Endothelial cell of umbilical vein (primary cell): ENCODE data around the gene ARHGAP45. TPM values are rescaled to one million over a fixed set of nuclear protein-coding genes. Genes with fewer than 3 reads are reported as not detected.

Source experiments
- BruUV-seq: library from RNA; stranded (reverse); fragments of 400-500 nt; replicated peaks from 2 replicates; lab custom pipeline; 2021; lab: Mats Ljungman, UMichigan
- CTCF ChIA-PET: fragments of 300-600, 350-600 bp; sonication (Branson Sonifier 250); formaldehyde crosslinking; loops from one replicate; lab custom pipeline; 2021; ENCODE audit warnings: antibody characterized with exemption, inconsistent platforms; lab: Charles Lee
- POLR2A ChIA-PET: fragments of 300-600, 350-600 bp; sonication (Branson Sonifier 250); formaldehyde crosslinking; loops from one replicate; lab custom pipeline; 2021; ENCODE audit warnings: antibody characterized with exemption, inconsistent platforms; lab: Charles Lee
- DNase-seq: peaks from one replicate; pipeline ENCODE4 v3.0.0-alpha.2; 2011; ENCODE audit warnings: low read depth, low spot score
- FAIRE-seq: peaks from 2 replicates; lab custom pipeline; 2011; peaks lifted over from hg19 to GRCh38; lab: Jason Lieb, UNC
- H2AFZ ChIP-seq: 2 replicates; pipeline ENCODE4 v1.6.0; 2012; ENCODE audit warnings: low read depth, low read length, control low read depth, inconsistent platforms
- H3K27ac ChIP-seq: 2 replicates; pipeline ENCODE4 v1.5.1; 2011; ENCODE audit warnings: low read depth, mild to moderate bottlenecking, control low read depth, low read length, moderate library complexity; ENCODE audit not compliant: insufficient read depth
- H3K27me3 ChIP-seq, 2 experiments: 2 replicates each; pipeline versions ENCODE4 v1.6.0 to v1.6.1; 2011; ENCODE audit warnings: low read length in 2 of 2, mixed read lengths in 1 of 2; ENCODE audit not compliant: control insufficient read depth in 2 of 2, insufficient read depth in 2 of 2
- H3K36me3 ChIP-seq, 2 experiments: 2 replicates in 1 of 2; 3 replicates in 1 of 2; pipeline ENCODE4 v1.5.1; 2011; ENCODE audit warnings: low read length in 2 of 2, mild to moderate bottlenecking in 1 of 2, moderate library complexity in 1 of 2; ENCODE audit not compliant: control insufficient read depth in 2 of 2, insufficient read depth in 2 of 2; ENCODE audit errors: extremely low read depth in 1 of 2
- H3K4me1 ChIP-seq: 3 replicates; pipeline ENCODE4 v1.5.1; 2011; ENCODE audit warnings: mild to moderate bottlenecking, low read length; ENCODE audit not compliant: control insufficient read depth, insufficient read depth; ENCODE audit errors: extremely low read depth
- H3K4me2 ChIP-seq: 2 replicates; pipeline ENCODE4 v1.6.1; 2011; ENCODE audit warnings: low read length, control low read depth, mixed read lengths; ENCODE audit not compliant: insufficient read depth
- H3K4me3 ChIP-seq, 3 experiments: fragments of 200-600 bp in 1 of 3; sonication (generic), shearing (Covaris generic) in 1 of 3; replicated peaks in 1 of 3; 2 replicates each; pipeline ENCODE4 v1.5.1; 2011 to 2016; ENCODE audit warnings: control low read depth in 3 of 3, low read length in 3 of 3, mild to moderate bottlenecking in 2 of 3, inconsistent platforms in 1 of 3, low read depth in 1 of 3, moderate library complexity in 1 of 3; ENCODE audit not compliant: insufficient read depth in 1 of 3
- H3K79me2 ChIP-seq: 2 replicates; pipeline ENCODE4 v1.6.0; 2012; ENCODE audit warnings: low read length, inconsistent platforms; ENCODE audit not compliant: control insufficient read depth, insufficient read depth
- H3K9ac ChIP-seq: replicated peaks from 2 replicates; pipeline ENCODE3; 2011; ENCODE audit warnings: low read length, control low read depth; ENCODE audit not compliant: insufficient read depth; ENCODE audit errors: extremely low read depth
- H3K9me1 ChIP-seq: replicated peaks from 3 replicates; pipeline ENCODE4 v1.6.0; 2011; ENCODE audit warnings: mild to moderate bottlenecking, low read length; ENCODE audit not compliant: control insufficient read depth, insufficient read depth; ENCODE audit errors: extremely low read depth
- H3K9me3 ChIP-seq: replicated peaks from 2 replicates; pipeline ENCODE4 v1.5.1; 2012; ENCODE audit warnings: low read length, inconsistent platforms; ENCODE audit not compliant: control insufficient read depth, insufficient read depth
- H4K20me1 ChIP-seq: replicated peaks from 2 replicates; pipeline ENCODE3; 2011; ENCODE audit warnings: mild to moderate bottlenecking, low read length; ENCODE audit not compliant: control insufficient read depth, insufficient read depth; ENCODE audit errors: extremely low read depth
- CTCF ChIP-seq, 2 donors: IDR thresholded peaks; 1 replicate in 1 of 2; 2 replicates in 1 of 2; pipeline ENCODE4 v1.5.1; 2011; ENCODE audit warnings: low read length in 2 of 2, mild to moderate bottlenecking in 2 of 2, moderate library complexity in 2 of 2, control low read depth in 1 of 2, inconsistent platforms in 1 of 2, low read depth in 1 of 2; ENCODE audit not compliant: insufficient read depth in 1 of 2; ENCODE audit errors: extremely low read depth in 1 of 2
- EZH2 ChIP-seq: IDR thresholded peaks from 2 replicates; pipeline ENCODE4 v1.6.1; 2012; ENCODE audit warnings: borderline replicate concordance, low read depth, mild to moderate bottlenecking, moderate library complexity, low read length, inconsistent platforms; ENCODE audit not compliant: severe bottlenecking
- FOS ChIP-seq: IDR thresholded peaks from 2 replicates; pipeline ENCODE4 v1.6.1; 2011; ENCODE audit warnings: mild to moderate bottlenecking, low read length, moderate library complexity, borderline replicate concordance; ENCODE audit not compliant: insufficient read depth
- GATA2 ChIP-seq: IDR thresholded peaks from 2 replicates; pipeline ENCODE4 v1.7.0; 2011; ENCODE audit warnings: low read depth, mild to moderate bottlenecking, moderate library complexity, mixed read lengths, low read length; ENCODE audit not compliant: insufficient read length, insufficient read depth
- JUN ChIP-seq: IDR thresholded peaks from 2 replicates; pipeline ENCODE4 v1.6.1; 2011; ENCODE audit warnings: borderline replicate concordance, low read depth; ENCODE audit not compliant: insufficient read length, insufficient read depth
- MAX ChIP-seq: IDR thresholded peaks from 2 replicates; pipeline ENCODE4 v1.6.1; 2011; ENCODE audit not compliant: insufficient read depth, insufficient read length
- MYC ChIP-seq: IDR thresholded peaks from one replicate; pipeline ENCODE4 v1.6.1; 2011; ENCODE audit warnings: mild to moderate bottlenecking, low read depth, low read length
- POLR2A ChIP-seq: IDR thresholded peaks from 2 replicates; pipeline ENCODE4 v1.6.1; 2012; ENCODE audit warnings: low read depth, mild to moderate bottlenecking, control low read depth, low read length
- POLR2AphosphoS5 ChIP-seq: IDR thresholded peaks from 2 replicates; pipeline ENCODE4 v1.6.1; 2012; ENCODE audit warnings: low read depth, mild to moderate bottlenecking, control low read depth, low read length, moderate library complexity; ENCODE audit not compliant: insufficient read depth
- dilution Hi-C: fragments of 300-500 bp; cut with MboI; formaldehyde crosslinking; loops from one replicate; pipeline ENCODE4 v1.15.0; 2019; ENCODE audit warnings: low sequenced_read_pairs; ENCODE audit not compliant: extremely low pct_ligation_motif_present
- intact Hi-C: fragments of 100-400 bp; cut with micrococcal nuclease; formaldehyde crosslinking; loops from one replicate; pipeline ENCODE4 v1.10.0; 2022
- polyA plus RNA-seq, 4 experiments: library from polyadenylated mRNA; depleted of rRNA in 3 of 4; stranded (reverse) in 3 of 4; unstranded in 1 of 4; fragments of >200 nt; gene quantifications; 2 replicates each; pipeline versions ENCODE4 v1.2.1 to v1.2.3, GENCODE V29; 2011 to 2012; ENCODE audit warnings: missing spikeins in 1 of 4
- total RNA-seq: library from RNA; stranded (reverse); gene quantifications from 2 replicates; pipeline ENCODE4 v1.2.3, GENCODE V29; 2021

ARHGAP45 gene
- total and polyA plus RNA-seq, 2 donors (not counting 3 experiments of a cell fraction or from before 2014, with no cell fraction given), result 7.5 to 10.4 TPM

GRCh38 chr19:1066251-1066747 is 668 bp upstream of the ARHGAP45 start:
- no peak overlapping the region for H3K4me2 ChIP-seq
- H3K9me3 ChIP-seq, result no peaks in the 10 kb centered on the region
- ChIA-PET POLR2A (interaction anchor here (1.1 kb wide), 1 partner anchor 40 kb away, joined by 3 read pairs; the partner anchor contains the start of gene CNN2), CTCF (interaction anchor here (1.6 to 2.5 kb wide), 3 partner anchors 14 to 47 kb away, joined by 4 to 10 read pairs (median 7); partner anchors contain the start of gene ABCA7)
- H3K9ac ChIP-seq, result no peak overlapping the region
- H3K79me2 ChIP-seq, result no peaks in the 10 kb centered on the region
- H3K4me1 ChIP-seq, result peaks cover 35% of the 10 kb centered on the region
- no peak for TF ChIP-seq JUN
- DNase-seq (no peak), FAIRE-seq (no peak)
- H3K36me3 ChIP-seq, result no peaks in the 10 kb centered on the region
- H4K20me1 ChIP-seq, result no peaks in the 10 kb centered on the region
- intact Hi-C loops, result loop anchor here (2.0 kb wide), 1 partner anchor 29 kb away; the partner anchor contains the start of gene POLR2E
- dilution Hi-C loops, result no loop called here
- H3K4me3 ChIP-seq, result no peak overlapping the region
- no TSS peak for BruUV-seq
- no peaks in the 10 kb centered on the region for H3K9me1 ChIP-seq
- no peaks in the 10 kb centered on the region for H3K27me3 ChIP-seq
- H2AFZ ChIP-seq, result no peak overlapping the region
- no peak overlapping the region for H3K27ac ChIP-seq

DNA sequence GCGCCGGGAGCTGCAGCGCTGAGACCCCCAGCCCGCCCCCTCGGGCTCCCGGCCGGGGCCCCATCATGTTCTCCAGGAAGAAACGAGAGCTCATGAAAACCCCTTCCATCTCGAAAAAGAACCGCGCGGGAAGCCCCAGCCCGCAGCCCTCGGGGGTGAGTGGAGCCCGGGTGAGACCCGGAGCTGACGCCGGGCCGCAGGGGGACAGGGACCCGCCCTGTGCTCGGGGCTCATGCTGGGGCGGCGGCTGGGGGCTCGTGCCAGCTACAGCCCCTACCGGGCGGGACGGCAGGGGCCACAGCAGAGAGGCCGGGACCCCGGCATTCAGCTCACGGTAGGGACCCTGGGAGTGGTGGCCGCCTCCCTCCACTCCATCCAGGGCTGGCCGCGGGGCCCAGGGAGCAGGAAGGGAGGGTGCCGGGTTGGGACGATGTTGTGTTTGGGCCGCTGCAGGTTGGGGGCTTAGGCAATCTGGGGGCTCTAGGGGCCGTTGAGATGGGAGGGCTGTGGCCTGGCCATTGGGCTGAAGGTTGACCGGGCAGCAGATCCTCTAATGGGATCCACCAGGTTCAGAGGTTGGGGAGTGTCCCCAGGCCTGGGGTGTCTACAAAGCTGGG is 482 bp downstream of the ARHGAP45 start:
- Histone ChIP-seq H3K9ac (peak overlapping the region; percentile 10), H3K9me1 (no peaks in the 10 kb centered on the region), H3K4me3 (peak overlapping the region; percentile 9 to 34 (median 13)), H4K20me1 (no peaks in the 10 kb centered on the region), H3K27me3 (no peaks in the 10 kb centered on the region), H3K79me2 (no peaks in the 10 kb centered on the region), H3K36me3 (no peaks in the 10 kb centered on the region), H3K4me1 (peaks cover 35% of the 10 kb centered on the region), H3K9me3 (no peaks in the 10 kb centered on the region), H3K27ac (no peak overlapping the region), H2AFZ (peak overlapping the region; percentile 81), H3K4me2 (peak overlapping the region; percentile 65)
- POLR2A ChIA-PET, result interaction anchor here (1.1 kb wide), 1 partner anchor 41 kb away, joined by 3 read pairs; the partner anchor contains the start of gene CNN2
- dilution Hi-C loops, result no loop called here
- CTCF ChIA-PET, result interaction anchor here (0.8 to 2.5 kb wide), 5 partner anchors 10 to 177 kb away, joined by 4 to 10 read pairs (median 7); partner anchors contain the start of gene ABCA7
- intact Hi-C loops, result loop anchor here (2.0 kb wide), 1 partner anchor 27 kb away; the partner anchor contains the start of gene POLR2E
- DNase-seq, result no peak
- TF ChIP-seq GATA2 (no peak), MAX (no peak), POLR2A (no peak), FOS (no peak), CTCF (IDR thresholded peaks at IDR 0.05; ENCODE audit: extremely low read depth in 1 of 2, insufficient read depth in 1 of 2, low read depth in 1 of 2, low read length in 2 of 2) (no peak), MYC (no peak), EZH2 (no peak), POLR2AphosphoS5 (no peak), JUN (no peak)
- no TSS peak for BruUV-seq
- no peak for FAIRE-seq
